RKO (cell line): ENCODE data around the gene BEND3.
A peak's percentile ranks its signal among the peaks of the same experiment; 100 is the strongest.
"Not testable (repeated sequence)": the region's sequence is repeated elsewhere in the genome, so short reads cannot be mapped to it uniquely, and the experiment has no call there.

Experiments
- DNase-seq: peaks from one replicate; pipeline ENCODE4 v3.0.0-alpha.2; 2016; ENCODE audit warnings: low spot score

The BEND3 gene

GRCh38 chr6:107033126-107033525 is 82.2 kb downstream of the BEND3 start:
- peak; percentile 34 for DNase-seq

DNA sequence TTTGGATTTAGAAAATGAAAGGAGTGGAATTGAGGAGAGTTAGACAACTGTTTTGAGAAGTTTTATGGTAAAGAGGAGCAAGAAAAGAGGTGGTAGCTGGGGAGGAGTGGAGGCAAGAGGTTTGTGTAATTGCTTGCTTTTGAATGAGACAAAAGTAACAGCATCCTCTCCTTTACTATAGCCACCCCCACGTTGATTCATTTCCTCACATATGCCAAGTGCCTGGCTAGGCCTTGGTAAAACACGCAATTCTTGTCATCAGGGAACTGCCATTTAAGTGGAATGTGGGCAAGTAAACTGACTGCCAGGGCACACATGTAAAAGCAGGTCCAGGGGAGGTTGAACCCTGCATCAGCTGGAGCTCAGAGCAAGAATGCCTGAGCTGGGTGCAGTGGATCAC is 83.3 kb downstream of the BEND3 start:
- no peak for DNase-seq

GRCh38 chr6:107030151-107030550 is 85.2 kb downstream of the BEND3 start:
- peak; percentile 62 for DNase-seq

DNA sequence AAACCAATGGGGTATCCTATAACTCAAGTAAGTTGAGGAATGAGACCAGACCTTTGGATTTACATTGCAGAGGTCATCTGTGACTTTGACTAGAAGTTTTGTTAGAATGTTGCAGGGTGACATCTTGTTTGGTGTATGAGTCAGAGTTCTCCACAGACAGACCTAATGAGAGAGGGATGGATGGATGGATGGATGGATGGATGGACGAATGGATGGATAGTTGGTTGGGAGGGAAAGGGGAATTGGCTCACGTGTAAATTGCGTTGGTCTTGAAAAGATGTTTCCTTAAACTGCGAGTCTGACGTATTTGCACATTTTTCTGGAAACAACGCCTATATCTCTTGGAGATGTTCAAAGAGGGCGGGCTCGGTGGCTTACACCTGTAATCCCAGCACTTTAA is 88.3 kb downstream of the BEND3 start:
- no peak for DNase-seq

DNA sequence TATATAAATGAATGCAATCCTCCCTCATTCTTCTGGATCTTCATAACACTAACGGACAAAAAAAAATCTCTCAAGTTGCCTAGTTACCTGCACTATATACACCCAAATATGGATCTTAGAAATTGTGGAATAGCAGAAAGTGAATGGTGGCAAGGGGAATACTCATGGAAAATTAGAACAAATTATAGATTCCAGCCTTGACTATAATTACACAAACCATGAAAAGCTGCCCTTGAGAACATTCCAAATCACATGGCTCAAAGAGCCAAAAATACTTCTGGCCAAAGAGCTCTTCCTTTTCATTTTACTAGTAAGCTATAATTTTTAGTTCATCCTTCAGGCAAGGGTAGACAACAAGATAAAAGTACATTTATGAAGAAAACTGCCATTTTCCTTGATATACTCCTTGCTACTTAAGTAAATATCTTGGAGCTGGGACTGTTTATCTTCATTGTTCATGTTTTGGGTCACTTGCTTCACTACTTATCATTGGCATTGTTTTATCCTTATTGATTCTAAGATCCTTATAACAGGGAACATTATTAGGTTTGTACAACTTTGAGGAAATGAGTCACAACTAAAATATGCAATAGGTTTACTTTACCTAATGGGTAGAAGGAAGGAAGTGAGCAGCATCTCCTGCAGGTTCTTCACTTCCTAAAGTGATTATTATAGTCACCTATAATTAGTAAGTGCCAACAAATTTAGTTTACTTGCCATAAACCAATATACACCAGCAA is 93.7 kb downstream of the BEND3 start:
- DNase-seq, result no peak

DNA sequence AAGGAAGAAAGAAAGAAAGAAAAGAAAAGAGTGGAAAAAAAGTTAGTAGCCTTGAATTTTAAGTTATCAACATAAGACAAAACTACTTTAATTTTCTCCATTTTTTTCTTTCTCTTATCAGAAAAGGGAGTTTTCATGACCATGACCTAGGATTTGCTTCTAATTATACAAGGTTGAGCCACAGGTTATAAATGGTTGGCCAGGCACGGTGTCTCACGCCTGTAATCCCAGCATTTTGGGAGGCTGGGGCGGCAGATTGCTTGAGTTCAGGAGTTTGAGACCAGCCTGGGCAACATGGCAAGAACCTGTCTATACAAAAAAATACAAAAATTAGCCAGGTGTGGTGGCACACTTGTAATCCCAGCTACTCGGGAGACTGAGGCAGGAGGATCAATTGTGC is 95.1 kb downstream of the BEND3 start:
- DNase-seq, result no peak

DNA sequence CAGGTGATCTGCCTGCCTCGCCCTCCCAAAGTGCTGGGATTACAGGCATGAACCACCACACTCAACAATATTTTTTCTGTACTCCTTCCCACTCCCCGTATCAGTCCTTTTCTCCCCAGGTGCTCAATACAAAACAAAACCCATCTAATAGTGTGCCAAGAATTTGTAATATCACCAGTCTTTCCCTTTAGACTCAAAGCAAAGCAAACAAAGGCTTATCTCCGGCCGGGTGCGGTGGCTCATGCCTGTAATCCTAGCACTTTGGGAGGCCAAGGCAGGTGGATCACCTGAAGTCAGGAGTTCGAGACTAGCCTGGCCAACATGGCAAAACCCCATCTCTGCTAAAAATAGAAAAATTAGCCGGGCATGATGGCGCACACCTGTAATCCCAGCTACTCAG is 95.7 kb downstream of the BEND3 start:
- not testable (repeated sequence) for DNase-seq

DNA sequence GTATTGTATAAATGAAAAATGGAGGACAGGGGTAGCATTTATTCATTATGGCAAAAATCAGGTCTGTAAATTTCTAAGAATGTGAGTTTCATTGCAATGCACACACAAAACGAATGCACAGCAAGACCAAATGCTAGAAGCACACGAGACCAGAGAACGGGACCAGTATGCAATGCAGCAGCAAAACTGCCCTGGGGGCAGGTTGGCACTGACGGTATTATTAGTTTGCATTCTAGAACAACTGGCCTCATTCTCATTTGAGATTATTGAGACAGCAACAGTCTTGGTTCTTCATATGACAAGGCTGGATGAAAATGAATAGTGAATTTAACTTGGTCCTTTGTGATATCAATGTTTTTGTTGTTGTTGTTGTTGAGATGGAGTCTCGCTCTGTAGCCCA is 96.3 kb downstream of the BEND3 start:
- no peak for DNase-seq
